ENCODE measurements around the gene UGT1A10. TPM values are rescaled to one million over a fixed set of nuclear protein-coding genes. Genes with fewer than 3 reads are reported as not detected.

UGT1A10 gene
- total and polyA plus RNA-seq, 2 of the 13 experiments (the other 11 are each of a cell fraction or from before 2014, with no cell fraction given) = not detected

GRCh38 chr2:233698740-233699139 is 62.5 kb downstream of the UGT1A10 start:
- in situ Hi-C loops (cut with HindIII; ENCODE audit: extremely low pct_ligation_motif_present, low pct_unique_long_range_greater_than_20kb) = no loop called here
- Histone ChIP-seq H4K20me1 (ENCODE audit: insufficient read depth, low read length) (no peaks in the 10 kb centered on the region), H3K4me1 (ENCODE audit: insufficient read depth, low read length) (peaks cover 15% of the 10 kb centered on the region), H3K9me3 (ENCODE audit: low read length) (no peaks in the 10 kb centered on the region), H3K4me3 (replicated peaks in 1 of 3; ENCODE audit: insufficient read depth in 1 of 3, low read depth in 2 of 3, low read length in 3 of 3) (no peak overlapping the region), H3K9ac (ENCODE audit: insufficient read depth, low read depth, low read length) (no peak overlapping the region), H3K27me3 (ENCODE audit: control insufficient read depth in 1 of 2, insufficient read depth in 2 of 2, low read length in 2 of 2) (no peaks in the 10 kb centered on the region), H3K4me2 (ENCODE audit: low read depth, low read length) (no peak overlapping the region), H3K36me3 (replicated peaks in 1 of 2; ENCODE audit: control insufficient read depth in 1 of 2, insufficient read depth in 2 of 2, low read length in 2 of 2) (no peaks in the 10 kb centered on the region), H3K79me2 (ENCODE audit: insufficient read depth, low read length) (no peaks in the 10 kb centered on the region), H2AFZ (ENCODE audit: low read length) (no peak overlapping the region), H3K27ac (ENCODE audit: extremely low read length, insufficient read depth, low read length) (no peak overlapping the region)
- POLR2A ChIA-PET = no interaction called here
- TF ChIP-seq ZNF564 (CRISPR knock-in tag; IDR thresholded peaks at IDR 0.05) = no peak
- TF ChIP-seq ZNF879 (CRISPR knock-in tag; IDR thresholded peaks at IDR 0.05) = no peak
- TF ChIP-seq PAXIP1 (CRISPR knock-in tag; conservative IDR thresholded peaks at IDR 0.05) = no peak
- TF ChIP-seq ZNF160 (CRISPR knock-in tag; IDR thresholded peaks at IDR 0.05) = no peak
- TF ChIP-seq ZFAT (CRISPR knock-in tag; conservative IDR thresholded peaks at IDR 0.05) = no peak
- no peak for TF ChIP-seq ZNF232 (CRISPR knock-in tag; IDR thresholded peaks at IDR 0.05; ENCODE audit: borderline replicate concordance)
- no peak for DNase-seq (ENCODE audit: low spot score)
- WGBS (ENCODE audit: low lambda C conversion rate) = 75% methylated on average over 4 of the region's 4 CpGs
- no TSS peak for BruUV-seq (replicated peaks)
- intact Hi-C loops (cut with micrococcal nuclease; ENCODE audit: unreplicated experiment) = no loop called here
- CTCF ChIA-PET (ENCODE audit: low intra/inter-chr PET ratio, low total read pairs) = no interaction called here
- FAIRE-seq = no peak
- no peak for ATAC-seq
